ENCODE results near the gene CLEC3B. TPM values are rescaled to one million over a fixed set of nuclear protein-coding genes. Genes with fewer than 3 reads are reported as not detected.

CLEC3B gene
- total and polyA plus RNA-seq, 2 of the 8 experiments (the other 6 are each of a cell fraction or from before 2014, with no cell fraction given) = 0.32 TPM; not detected in 1

GRCh38 chr3:45078910-45079522 is 52.9 kb downstream of the CLEC3B start:
- Histone ChIP-seq H2BK20ac (ENCODE audit: low read length) (no peak overlapping the region), H3K9ac (replicated peaks in 1 of 4; ENCODE audit: extremely low read depth in 1 of 4, low read depth in 3 of 4, low read length in 3 of 4) (no peak overlapping the region), H2AK5ac (ENCODE audit: low read depth, low read length) (no peak overlapping the region), H2BK120ac (replicated peaks; ENCODE audit: low read depth, low read length) (no peak overlapping the region), H4K5ac (ENCODE audit: insufficient read length, low read depth, low read length) (no peak overlapping the region), H3K4ac (replicated peaks; ENCODE audit: insufficient read length, low read depth, low read length) (no peak overlapping the region), H3K9me3 (ENCODE audit: insufficient read depth in 2 of 2, low read depth in 1 of 2, low read length in 1 of 2) (no peaks in the 10 kb centered on the region), H3K27ac (ENCODE audit: low read depth, low read length) (no peak overlapping the region), H3K4me1 (replicated peaks in 1 of 4; ENCODE audit: control insufficient read depth in 3 of 4, insufficient read depth in 4 of 4, low read length in 3 of 4) (no peaks in the 10 kb centered on the region), H3K4me2 (ENCODE audit: insufficient read depth in 1 of 2, low read depth in 2 of 2, low read length in 2 of 2) (no peak overlapping the region), H2AFZ (ENCODE audit: low read length) (no peak overlapping the region), H4K20me1 (replicated peaks in 1 of 2; ENCODE audit: control insufficient read depth in 1 of 2, insufficient read depth in 2 of 2, low read length in 2 of 2) (no peaks in the 10 kb centered on the region), H2BK12ac (ENCODE audit: low read depth, low read length) (no peak overlapping the region), H3K56ac (replicated peaks; ENCODE audit: insufficient read length, low read depth, low read length) (no peak overlapping the region), H3K23me2 (ENCODE audit: low read depth, low read length) (no peaks in the 10 kb centered on the region), H2BK5ac (ENCODE audit: low read depth, low read length) (no peak overlapping the region), H3K23ac (ENCODE audit: insufficient read length) (no peak overlapping the region), H3K4me3 (ENCODE audit: extremely low read depth in 1 of 4, insufficient read depth in 2 of 4, low read depth in 3 of 4, low read length in 4 of 4) (no peak overlapping the region), H4K8ac (ENCODE audit: extremely low read depth, insufficient read depth, low read length) (no peak overlapping the region), H4K91ac (replicated peaks; ENCODE audit: insufficient read length, low read length) (no peak overlapping the region), H3K79me2 (ENCODE audit: control insufficient read depth in 1 of 2, insufficient read depth in 2 of 2, low read length in 2 of 2) (no peaks in the 10 kb centered on the region), H3K79me1 (ENCODE audit: low read depth, low read length) (no peaks in the 10 kb centered on the region), H3K18ac (ENCODE audit: extremely low read depth, low read length) (no peak overlapping the region), H2BK15ac (ENCODE audit: low read length) (no peak overlapping the region), H3K14ac (ENCODE audit: insufficient read length) (no peak overlapping the region), H3K36me3 (ENCODE audit: control insufficient read depth in 2 of 4, insufficient read depth in 4 of 4, low read length in 3 of 4) (no peaks in the 10 kb centered on the region; a peak in 2 of 8 replicates), H3K27me3 (replicated peaks in 1 of 4; ENCODE audit: control insufficient read depth in 3 of 4, extremely low read depth in 1 of 4, insufficient read depth in 3 of 4, low read length in 3 of 4) (no peaks in the 10 kb centered on the region)
- WGBS, 2 experiments (ENCODE audit: extremely low coverage in 1 of 2, insufficient coverage in 1 of 2, insufficient read length in 1 of 2, insufficient replicate concordance in 2 of 2, low coverage in 1 of 2, low lambda C conversion rate in 2 of 2, missing lambda C conversion rate in 1 of 2) = 82% methylated on average over 8 of the region's 8 CpGs; no CpG with 5 or more reads in 1 of the 2 experiments
- FAIRE-seq (no peak), DNase-seq (ENCODE audit: low read depth in 1 of 2, low spot score in 2 of 2) (no peak)
- CTCF ChIA-PET (ENCODE audit: partially characterized antibody) = interaction anchor here (0.5 to 1.8 kb wide), 19 partner anchors 9 to 747 kb away, joined by 3 to 9 read pairs (median 4); partner anchors contain the start of gene CDCP1
- POLR2A ChIA-PET (ENCODE audit: partially characterized antibody) = no interaction called here
- no peak for TF ChIP-seq POLR2AphosphoS5 (IDR thresholded peaks at IDR 0.05; ENCODE audit: low read depth, low read length)
- no peak for TF ChIP-seq POU5F1 (IDR thresholded peaks at IDR 0.05; ENCODE audit: low read depth, low read length)
- TF ChIP-seq SAP30 (IDR thresholded peaks at IDR 0.05; ENCODE audit: insufficient read depth, insufficient replicate concordance, low read length) = no peak
- no peak for TF ChIP-seq TAF1 (IDR thresholded peaks at IDR 0.05; ENCODE audit: low read depth, low read length)
- TF ChIP-seq FOSL1 (IDR thresholded peaks at IDR 0.05; ENCODE audit: insufficient read depth, low read depth, low read length) = no peak
- no peak for TF ChIP-seq USF2 (IDR thresholded peaks at IDR 0.05; ENCODE audit: low read length)
- no peak for TF ChIP-seq CREB1 (IDR thresholded peaks at IDR 0.05)
- TF ChIP-seq RAD21 (IDR thresholded peaks at IDR 0.05 in 1 of 2, conservative IDR thresholded peaks at IDR 0.05 in 1 of 2; ENCODE audit: low read depth in 2 of 2, low read length in 2 of 2) = peak; percentile 31 to 32; a peak in 3 of 4 replicates
- no peak for TF ChIP-seq ASH2L (IDR thresholded peaks at IDR 0.05; ENCODE audit: low read length)
- no peak for TF ChIP-seq GABPA (IDR thresholded peaks at IDR 0.05; ENCODE audit: borderline replicate concordance, insufficient read depth, low read length)
